GM18868 (cell line): ENCODE results near the gene BMP2.

ENCODE experiments used
- ATAC-seq: cut with Tn5 transposase; IDR thresholded peaks from one replicate; pipeline ENCODE4 v1.9.1; 2021; ENCODE audit warnings: mild to moderate bottlenecking, moderate library complexity; ENCODE audit not compliant: unreplicated experiment

Gene BMP2

DNA sequence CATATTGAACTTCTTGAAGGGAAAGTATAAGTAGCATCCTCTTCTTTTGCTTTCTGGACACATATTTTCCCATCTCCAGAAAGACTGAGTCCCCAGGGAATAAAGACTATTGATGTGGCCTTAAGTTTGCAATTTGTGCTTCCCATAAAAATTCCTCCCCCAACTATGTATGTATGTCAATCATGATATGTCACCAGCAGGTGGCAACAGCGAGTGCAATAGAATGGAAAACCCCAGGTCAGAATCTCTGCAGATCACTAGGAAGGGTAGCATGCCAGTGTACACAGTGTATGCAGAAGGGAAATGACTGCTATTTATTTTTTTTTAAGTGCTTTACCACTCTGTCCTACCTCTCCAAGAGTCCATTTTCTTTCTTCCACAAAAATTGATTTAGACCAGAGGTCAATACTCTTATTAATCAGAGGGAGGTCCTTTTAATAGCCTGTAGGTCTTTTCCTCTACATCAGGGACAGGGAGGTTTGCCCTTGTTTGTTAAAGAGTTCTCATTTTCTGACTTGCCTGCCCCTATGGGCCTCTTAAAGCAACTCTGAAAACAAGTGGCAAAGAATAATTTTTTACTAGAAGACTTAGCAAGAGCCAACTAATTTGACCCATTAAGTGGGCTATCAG lies 61.4 kb downstream of the BMP2 start:
- peak; percentile 98 for ATAC-seq

GRCh38 chr20:6829510-6830116 lies 62.1 kb downstream of the BMP2 start:
- ATAC-seq: no peak
